Fibroblast of the conjunctiva (primary cell): ENCODE data around the gene ZNF541.
"Not testable (repeated sequence)": the region's sequence is repeated elsewhere in the genome, so short reads cannot be mapped to it uniquely, and the experiment has no call there.

Experiments
- DNase-seq: peaks from one replicate; pipeline ENCODE4 v3.0.0-alpha.2; 2010; ENCODE audit warnings: low read depth

The ZNF541 gene

DNA sequence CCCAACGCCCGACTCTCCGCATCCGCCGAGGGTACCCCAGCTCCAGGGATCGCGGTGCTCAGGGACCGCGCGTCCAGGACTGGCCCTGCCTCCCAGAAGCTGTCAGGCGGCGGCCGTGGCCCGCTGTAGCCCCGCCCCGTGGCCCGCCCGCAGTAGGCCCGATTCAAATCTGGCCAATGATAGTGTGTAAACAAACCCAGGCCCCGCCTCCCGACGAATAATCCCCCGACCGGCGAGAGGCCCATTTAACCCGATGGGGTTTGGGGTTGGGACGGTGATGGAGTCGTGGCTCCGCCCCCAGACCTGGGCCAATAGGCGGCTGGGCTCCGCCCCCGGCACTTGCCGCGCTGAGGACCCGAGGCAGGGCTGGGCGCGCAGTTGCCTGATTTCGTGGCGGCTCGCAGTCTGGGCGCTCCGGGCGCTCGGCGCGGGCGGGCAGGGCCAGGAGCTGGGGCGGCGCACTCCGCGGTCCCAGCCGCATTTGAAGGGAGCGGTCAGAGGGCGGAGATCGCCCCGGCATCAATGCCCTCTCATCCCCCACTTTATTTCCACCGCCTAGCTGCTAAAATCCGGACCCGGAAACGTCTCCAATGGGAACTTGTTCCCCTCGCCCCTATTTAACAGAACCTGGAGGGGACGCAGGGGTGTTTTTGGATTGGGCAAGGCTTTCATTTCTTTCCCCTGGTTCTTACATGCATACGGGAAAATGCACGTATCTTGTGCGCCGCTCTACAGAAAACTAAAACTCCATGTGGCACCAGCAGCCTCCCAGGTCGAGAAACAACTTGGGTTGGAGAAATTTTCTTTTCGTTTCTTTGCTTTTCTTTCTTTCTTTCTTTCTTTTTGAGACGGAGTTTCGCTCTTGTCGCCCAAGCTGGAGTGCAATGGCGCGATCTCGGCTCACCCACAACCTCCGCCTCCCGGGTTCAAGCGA is 27.6 kb upstream of the ZNF541 start:
- DNase-seq, result peak; percentile 97

DNA sequence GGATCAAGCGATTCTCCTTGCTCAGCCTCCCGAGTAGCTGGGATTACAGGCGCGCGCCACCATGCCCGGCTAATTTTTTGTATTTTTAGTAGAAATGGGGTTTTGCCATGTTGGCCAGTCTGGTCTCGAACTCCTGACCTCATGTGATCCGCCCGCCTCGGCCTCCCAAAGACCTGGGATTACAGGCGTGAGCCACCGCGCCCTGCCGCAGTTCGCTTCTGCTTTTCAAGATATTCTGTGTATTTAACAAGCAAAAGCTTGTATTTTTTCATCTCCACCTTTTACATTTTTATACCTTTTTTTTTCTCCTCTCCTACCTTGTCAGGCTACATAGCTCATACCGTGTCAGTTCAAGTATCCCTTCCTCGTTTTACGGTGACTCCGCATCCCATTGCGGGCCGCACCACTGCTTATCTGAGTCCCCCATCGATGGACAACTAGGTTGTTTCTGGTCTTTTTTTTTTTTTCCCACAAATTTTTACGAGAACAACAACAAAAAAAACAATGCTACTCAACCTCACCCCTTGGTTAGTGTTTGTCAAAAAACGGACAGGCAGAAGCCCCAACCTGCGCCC is 26.8 kb upstream of the ZNF541 start:
- not testable (repeated sequence) for DNase-seq

DNA sequence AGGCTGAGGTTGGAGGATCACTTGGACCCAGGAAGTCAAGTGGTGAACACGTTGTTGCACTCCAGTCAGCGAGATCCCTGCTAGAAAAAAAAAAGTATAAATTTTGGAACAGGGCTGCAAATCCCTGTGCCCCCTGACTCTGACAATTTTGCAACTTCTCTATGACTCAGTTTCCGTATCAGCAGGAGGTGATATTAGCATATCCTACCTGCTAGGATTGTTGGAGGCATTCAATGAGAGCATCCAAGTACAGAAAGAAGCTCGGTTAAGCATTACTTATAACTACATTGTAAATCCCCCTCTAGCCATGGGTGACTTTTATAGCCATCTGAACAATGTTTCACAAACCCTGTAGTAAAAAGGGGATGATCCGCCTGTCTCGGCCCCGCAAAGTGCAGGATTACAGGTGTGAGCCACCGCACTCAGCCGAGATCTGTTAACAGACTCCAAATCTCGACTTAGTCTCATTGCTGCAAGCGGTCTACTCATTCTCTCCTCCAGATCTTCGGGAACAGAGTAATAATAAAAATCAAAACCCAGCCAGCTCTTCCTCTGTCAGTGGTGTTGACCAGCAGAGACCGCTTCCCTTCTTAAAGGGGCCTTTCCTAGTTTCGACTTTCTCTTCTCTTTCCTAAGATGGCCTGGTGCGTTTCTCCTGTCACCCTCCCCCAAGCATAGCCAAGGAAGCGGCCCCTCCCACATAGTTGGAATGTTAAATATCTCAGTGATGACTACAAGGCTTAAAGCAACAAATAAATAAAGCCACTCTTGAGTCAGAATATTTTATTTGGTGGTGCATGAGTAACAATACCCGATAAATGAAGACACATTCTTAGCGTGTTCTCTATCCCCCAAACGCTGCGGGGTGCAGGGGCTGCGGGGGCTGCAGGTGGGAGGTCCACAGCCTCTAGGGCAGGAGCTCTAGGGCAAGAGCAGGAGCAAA is 25.7 kb upstream of the ZNF541 start:
- DNase-seq, result peak; percentile 95

DNA sequence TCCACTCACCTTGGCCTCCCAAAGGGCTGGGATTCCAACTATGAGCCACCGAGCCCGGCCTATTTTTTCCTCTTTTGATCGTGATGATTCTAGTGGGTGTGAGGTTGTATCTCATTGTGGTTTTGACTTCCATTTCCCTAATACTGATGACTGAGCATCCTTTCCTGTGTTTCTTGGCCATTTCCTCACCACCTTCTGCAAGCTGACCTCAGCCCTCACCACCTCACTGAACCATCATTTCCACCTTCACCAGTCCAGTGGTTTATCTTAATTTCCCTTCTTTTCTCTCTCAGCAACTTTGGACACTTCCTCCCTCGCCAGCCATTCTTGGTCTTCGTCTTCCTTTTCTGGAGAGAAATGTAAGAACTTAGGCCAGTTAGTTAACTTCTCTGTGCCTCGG is 23.0 kb upstream of the ZNF541 start:
- DNase-seq, result no peak

DNA sequence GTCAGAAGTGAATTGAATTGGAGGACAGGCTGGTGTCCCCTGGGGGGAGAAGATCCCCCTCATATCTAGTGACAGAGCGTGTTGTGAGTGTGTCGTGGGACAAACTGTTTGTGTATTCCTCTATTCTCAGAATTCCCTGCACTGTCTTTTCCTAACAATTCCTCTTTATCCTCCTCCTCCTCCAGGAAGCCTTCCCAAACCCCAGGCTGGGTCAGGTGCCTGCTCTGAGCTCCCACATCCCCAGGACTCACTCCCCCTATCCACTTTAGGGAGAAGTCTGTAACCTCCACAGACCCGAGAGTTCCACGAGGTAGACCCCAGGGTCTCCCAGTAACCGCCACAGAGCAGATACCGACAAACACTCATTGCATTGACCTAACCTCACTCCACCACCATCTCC is 20.9 kb upstream of the ZNF541 start:
- no peak for DNase-seq

DNA sequence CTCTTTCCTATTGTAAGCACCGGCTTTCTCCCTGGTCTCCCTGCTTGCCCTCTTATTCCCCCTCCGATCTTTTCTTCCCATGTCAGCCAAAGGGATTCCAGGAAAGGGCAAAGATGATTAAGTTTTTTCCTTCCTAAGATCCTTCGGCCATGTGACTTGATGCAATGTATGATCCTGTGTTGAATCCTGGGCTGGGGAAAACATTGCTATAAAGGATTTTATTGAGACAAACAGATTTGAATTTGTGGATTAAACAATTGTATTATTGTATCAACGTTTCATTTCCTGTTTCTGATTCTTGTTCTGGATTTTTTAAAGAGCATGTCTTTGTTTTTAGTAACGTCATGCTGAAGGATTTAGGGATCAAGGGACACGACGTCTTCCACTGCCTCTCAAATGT is 16.9 kb upstream of the ZNF541 start:
- no peak for DNase-seq

DNA sequence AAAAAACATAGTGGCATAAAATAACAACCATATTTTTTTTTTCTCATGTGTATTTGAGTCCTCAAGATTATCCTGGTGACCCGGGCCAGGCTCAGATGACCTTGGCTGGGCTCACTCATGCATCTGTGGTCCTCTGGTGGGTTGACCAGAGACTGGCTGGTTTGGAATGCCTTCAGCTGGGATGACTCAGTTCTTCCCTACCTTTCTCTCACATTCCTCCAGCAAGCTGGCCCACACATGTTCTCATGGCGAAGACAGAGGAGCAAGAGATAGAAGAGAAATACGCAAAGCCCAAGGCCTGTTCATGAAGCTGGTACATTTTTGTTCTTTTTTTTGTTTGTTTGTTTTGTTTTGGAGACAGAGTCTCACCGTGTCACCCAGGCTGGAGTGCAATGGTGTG is 14.3 kb upstream of the ZNF541 start:
- DNase-seq, result no peak

DNA sequence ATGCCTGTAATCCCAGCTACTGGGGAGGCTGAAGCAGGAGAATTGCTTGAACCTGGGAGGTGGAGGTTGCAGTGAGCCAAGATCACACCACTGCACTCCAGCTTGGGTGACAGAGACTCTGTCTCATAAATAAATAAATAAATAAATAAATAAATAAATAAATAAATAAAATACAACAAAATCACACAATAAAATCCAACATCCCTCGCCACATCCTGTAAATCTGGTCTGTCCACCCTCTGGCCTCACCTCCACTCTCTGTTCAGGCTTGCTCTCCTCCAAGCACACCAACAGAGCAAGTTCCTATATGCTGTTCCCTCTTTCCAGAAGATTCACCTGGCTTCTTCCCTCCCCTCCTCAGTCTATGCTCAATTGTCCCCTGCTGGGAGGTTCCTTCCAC is 10.2 kb upstream of the ZNF541 start:
- not testable (repeated sequence) for DNase-seq

DNA sequence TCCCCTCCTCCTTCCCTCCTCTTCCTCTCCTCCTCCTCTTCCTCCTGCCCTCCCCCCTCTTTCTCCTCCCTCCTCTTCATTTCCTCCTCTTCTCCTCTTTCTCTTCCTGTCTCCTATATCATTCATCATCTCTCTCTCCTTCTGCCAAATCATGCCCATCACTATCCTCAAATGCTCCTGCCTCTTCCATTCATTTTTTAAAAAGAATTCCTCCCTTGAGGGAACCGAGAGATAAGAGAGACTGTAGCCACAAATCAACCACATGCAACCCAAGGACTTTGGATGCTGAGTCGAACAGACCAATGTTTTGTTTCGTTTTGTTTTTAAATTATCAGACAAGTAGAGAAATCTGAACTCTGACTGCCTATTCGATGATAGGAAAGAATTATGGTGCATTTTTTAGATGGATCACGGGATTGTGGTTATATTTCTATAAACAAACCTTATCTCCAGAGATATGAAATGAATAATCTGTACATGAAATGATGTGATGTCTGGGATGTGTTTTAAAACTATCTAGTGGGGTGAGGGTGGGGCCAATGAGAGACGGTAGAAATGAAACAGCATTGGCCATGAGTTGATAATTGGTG is 9.5 kb upstream of the ZNF541 start:
- DNase-seq, result no peak

DNA sequence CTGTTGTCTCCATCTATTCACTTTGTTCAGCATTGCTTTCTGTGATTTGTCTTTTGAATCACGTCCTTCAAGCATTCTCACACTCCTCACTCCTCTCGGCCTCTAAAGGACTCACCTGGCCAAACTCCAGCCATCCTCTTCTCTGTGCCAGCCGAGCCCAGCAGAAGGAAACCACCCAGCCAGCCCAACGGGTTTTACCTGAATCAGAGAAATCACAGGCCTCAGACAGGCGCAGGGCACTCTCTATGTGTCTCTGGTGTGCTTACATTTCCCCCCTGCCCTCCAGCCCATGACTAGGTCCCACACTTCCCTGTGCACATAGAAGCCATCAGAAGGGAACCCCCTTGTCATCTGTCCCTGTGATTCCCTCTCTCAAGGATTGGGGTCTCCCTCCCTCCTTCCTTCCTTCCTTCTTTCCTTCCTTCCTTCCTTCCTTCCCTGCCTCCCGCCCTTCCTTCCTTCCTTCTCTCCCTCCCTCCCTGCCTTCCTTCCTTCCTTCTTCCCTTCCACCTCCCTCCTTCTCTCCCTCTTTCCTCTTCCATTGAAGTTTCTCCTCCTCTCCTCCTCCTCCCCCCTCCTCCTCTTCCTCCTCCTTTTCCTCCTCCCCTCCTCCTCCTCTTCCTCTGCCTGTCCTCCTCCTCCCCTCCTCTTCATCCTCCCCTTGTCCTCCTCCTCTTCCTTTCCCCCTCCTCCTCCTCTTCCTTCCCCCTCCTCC is 8.8 kb upstream of the ZNF541 start:
- no peak for DNase-seq

DNA sequence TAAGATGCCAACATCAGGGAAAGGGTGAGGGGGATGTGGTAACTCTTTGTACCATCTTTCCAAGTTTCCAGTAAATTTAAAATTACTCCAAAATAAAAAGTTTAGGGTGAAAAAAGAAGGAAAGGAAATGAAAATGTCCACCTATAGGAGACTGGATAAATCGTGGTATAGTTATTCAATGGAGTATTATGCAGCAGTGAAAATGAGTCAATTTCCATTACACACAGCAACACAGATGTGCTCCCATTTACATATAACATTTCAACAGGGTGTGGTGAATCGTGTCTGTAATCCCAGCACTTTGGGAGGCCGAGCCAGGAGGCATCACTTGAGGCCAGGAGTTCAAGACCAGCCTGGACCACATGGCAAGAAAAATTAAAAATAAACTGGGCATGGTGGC is 7.4 kb upstream of the ZNF541 start:
- no peak for DNase-seq

DNA sequence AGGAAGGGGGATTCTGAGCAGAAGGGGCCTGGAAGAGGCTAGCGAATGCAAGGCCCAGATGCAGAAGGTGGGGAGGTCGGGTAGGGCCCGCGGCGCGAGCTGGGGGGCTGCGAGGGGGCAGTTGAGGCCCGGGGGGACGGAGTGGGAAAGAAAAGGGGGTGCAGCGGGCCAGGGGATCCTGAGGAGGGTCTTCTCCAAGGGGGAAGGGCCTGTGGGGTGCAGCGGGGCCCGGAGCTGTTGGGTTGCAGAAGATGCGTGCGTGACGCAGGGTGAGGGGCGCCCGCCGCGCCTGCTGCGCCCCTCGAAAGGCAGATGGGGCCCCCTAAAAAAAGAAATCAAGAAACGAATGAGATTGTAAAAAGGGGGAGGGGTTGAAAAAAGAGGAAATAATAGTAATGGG is 313 bp downstream of the ZNF541 start:
- no peak for DNase-seq

DNA sequence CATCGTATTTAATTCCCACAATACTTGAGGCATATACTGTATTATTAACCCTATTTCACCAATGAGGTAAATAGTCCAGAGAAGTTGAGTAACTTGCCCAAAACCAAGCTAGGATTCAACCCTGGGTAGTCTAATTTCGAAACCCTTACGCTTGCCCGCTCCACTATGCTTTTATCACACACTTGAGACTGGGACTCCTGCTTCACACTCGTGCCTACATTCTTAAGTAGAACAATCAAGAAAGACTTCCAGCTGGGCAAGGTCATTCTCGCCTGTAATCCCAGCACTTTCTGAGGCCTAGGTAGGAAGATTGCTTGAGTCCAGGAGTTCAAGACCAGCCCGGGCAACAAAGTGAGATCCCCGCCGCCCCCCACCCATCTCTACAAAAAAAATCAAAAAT is 3.6 kb downstream of the ZNF541 start:
- no peak for DNase-seq

DNA sequence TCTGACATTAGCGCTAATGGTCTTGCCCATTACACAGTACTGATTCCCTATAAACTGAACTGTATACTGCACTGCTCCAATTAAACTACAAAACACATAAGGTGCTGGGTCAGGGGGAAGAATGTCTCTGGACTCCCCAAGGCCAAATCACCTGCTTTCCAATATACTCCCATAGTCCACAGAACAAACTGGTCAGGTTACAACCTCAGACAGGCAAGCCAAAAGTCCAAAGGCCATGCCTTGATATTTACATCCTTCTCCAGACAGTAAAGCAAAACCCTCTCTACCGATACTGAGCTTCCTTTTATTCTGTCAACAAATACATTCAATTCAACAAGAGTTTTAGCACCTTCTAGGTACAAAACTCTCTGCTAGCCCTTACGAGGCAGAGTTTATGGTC is 8.9 kb downstream of the ZNF541 start:
- no peak for DNase-seq

DNA sequence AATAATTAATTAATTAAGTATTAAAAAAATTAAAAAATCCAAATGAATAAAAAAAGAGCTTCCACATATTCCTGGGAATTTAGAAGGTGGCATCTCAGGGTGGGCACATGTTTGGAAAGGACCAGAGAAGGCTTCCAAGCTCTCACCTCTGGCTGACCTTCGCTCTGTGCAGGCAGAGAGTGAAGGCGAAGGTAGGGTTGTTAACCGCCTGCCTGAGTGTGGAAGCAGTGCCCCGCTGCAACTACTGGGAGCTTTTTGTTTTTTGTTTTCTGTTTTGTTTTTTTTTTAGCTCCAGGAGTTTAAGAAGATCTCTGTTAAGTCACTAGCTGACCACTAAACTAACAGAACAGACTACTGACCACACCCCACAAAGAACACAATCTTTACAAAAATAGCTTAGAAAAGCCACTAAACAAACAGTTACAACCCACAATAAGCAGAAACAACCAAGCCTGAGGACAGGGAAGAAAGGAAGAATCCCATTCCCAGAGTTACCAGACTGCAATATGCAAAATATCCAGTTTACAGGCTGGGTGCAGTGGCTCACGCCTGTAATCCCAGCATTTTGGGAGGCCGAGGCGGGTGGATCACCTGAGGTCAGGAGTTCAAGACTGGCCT is 11.4 kb downstream of the ZNF541 start:
- DNase-seq, result no peak

DNA sequence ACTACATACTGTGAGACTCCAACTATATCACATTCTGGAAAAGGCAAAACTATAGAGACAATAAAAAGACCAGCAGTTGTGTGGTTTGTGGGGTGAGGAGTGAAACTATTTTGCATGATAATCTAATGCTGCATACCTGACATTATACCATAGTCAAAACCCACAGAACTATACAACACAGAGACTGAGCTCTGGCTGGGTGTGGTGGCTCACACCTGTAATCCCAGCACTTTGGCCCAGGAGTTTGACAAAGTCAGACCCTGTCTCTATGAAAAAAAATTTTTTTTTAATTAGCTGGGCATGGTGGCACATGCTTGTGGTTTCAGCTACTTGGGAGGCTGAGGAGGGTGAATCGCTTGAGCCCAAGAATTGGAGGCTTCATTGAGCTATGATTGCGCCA is 11.9 kb downstream of the ZNF541 start:
- DNase-seq, result no peak

DNA sequence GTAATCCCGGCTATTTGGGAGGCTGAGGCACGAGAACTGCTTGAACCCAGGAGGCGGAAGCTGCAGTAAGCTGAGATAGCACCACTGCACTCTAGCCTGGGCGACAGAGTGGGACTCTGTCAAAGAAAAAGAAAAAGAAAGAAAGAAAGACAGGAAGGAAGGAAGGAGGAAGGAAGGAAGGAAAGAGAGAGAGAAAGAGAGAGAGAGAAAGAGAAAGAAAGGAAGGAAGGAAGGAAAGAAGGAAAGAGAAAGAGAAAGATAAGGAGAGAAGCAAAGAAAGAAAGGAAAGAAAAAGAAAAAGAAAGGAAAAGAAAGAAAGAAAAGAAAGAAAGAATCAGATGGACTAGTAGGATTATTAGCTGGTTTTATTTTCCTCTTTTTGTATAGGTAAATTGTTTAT is 22.8 kb downstream of the ZNF541 start:
- DNase-seq, result no peak

DNA sequence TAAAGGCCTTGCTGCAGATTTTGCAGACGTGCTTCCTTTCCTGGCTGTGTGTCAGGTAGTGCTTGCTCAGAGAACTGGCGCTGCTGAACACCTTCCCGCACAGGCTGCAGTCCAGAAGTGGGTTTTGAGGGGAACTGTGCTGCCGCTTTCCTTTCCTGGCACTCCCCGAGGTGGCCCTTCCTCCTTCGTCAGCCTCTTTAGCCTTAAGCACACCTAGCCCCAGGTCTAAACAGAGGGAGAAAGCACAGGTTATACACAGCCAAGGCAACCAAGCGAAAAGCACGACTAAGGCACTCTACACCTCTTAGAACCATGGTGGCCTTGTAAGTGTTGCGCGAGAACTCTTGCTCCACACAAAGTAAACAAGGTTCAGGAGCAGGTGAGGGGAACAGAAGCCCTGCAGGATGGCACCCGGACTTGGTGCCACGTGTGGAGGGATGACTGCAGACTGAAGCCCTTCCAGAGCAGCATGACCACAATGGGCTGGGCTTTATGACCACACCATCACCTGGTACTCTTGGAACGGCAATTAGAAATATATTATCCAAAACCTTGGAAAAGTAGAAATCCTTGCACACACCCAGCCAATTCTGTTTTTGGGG is 23.6 kb downstream of the ZNF541 start:
- no peak for DNase-seq

DNA sequence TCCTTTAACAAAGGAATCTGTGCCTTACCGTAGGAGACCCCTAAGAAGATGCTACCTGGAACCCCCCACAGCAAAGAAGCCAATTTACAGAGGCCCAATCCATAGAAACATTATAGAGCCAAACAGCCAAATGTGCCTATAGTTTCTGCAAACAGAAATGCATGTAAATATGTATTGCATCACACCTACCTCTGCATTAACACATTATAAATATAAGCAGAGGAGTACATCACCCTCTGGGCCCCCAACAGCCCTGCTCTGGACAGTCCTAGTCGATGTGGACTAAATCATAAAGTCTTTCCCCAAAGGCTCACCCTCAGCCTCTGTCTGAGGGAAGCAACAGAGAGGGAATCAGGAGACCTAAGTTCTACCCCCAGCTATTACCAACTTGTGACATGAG is 25.7 kb downstream of the ZNF541 start:
- DNase-seq, result no peak

DNA sequence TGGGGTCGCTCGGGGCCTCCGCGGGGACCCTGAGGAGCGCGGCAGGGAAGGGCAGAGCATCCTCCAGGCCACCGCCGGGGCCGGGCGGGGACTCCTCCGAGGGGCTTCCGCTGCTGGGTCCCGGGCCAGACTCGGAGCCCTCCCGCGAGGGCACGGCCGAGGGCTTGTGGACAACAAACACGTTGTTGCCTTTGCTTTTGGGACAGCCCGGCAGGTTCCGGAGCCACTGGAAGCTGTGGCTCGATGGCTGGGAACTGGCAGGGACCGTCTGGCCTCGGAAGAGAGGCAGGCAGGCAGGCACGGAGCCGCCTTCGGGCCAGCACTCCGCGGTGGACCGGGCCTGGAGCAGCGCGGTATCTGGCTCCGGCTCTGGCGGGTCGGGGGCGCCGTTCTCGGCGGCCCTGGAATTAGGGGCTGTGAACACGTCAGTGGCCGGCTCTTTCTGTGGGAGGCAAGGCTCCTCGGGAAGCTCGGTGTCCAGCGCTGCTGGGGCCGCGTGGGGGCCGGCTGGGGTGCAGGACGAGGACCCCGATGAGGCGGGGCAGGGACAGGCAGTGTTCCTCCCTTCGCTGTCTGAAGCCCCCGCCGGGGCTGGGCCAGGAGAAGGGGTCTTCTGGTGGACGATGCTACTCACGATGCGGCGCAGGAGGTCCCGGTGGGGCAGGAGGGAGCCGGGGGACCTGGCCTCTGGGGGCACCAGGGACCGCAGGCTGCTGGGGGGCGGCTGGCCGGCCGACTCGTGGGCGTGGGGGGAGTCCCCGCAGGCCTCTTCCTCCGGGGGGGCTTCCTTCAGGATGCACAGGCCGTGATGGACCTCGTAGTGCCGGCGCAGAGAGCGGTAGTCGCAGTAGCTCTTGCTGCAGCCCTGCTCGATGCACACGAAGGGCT is 27.6 kb downstream of the ZNF541 start:
- no peak for DNase-seq
